GM21423 (cell line): ENCODE data around the gene LCE1A.

Experiments
- ATAC-seq: cut with Tn5 transposase; IDR thresholded peaks from one replicate; pipeline ENCODE4 v1.9.1; 2021; ENCODE audit warnings: mild to moderate bottlenecking, moderate library complexity; ENCODE audit not compliant: unreplicated experiment

LCE1A gene

GRCh38 chr1:152827173-152827572 lies at the start of gene LCE1A:
Gene LCE1A (plus strand): TSS chr1:152827473. CDS start chr1:152827473, 0 bp downstream.
- ATAC-seq, result no peak

GRCh38 chr1:152777510-152778137 lies 49.6 kb upstream of the LCE1A start:
- no peak for ATAC-seq

- ATAC-seq, result no peak
Observed at GRCh38 chr1:152783095-152783494, 44.2 kb upstream of the LCE1A start.

- ATAC-seq, result no peak
Observed at GRCh38 chr1:152786077-152786476, 41.2 kb upstream of the LCE1A start, which contains the start of gene LCE1E. Gene LCE1E (plus strand): TSS chr1:152786257. CDS start chr1:152787300, 1,043 bp downstream.

- no peak for ATAC-seq
Observed at GRCh38 chr1:152795686-152796085, 31.6 kb upstream of the LCE1A start.

- no peak for ATAC-seq
Observed at GRCh38 chr1:152796421-152796820, 30.9 kb upstream of the LCE1A start, which contains the start of gene LCE1D. Gene LCE1D (plus strand): TSS chr1:152796721. CDS start chr1:152797795, 1,074 bp downstream.

GRCh38 chr1:152801333-152801732 lies 25.9 kb upstream of the LCE1A start:
- no peak for ATAC-seq

GRCh38 chr1:152806576-152806975 lies 20.7 kb upstream of the LCE1A start, which contains the start of gene LCE1C:
Gene LCE1C (minus strand): TSS chr1:152806651. CDS start chr1:152805478, 1,173 bp downstream.
- no peak for ATAC-seq

- ATAC-seq, result no peak
Observed at GRCh38 chr1:152811050-152811449, 16.2 kb upstream of the LCE1A start.

- ATAC-seq, result no peak
Observed at GRCh38 chr1:152811671-152812070, 15.6 kb upstream of the LCE1A start, which contains the start of gene LCE1B. Gene LCE1B (plus strand): TSS chr1:152811971. CDS start chr1:152812447, 476 bp downstream.

- no peak for ATAC-seq
Observed at GRCh38 chr1:152817309-152817708, 10.0 kb upstream of the LCE1A start.

- no peak for ATAC-seq
Observed at GRCh38 chr1:152823294-152823693, 4.0 kb upstream of the LCE1A start.

- ATAC-seq, result no peak
Observed at GRCh38 chr1:152824964-152825363, 2.3 kb upstream of the LCE1A start.

GRCh38 chr1:152836870-152837269 lies 9.6 kb downstream of the LCE1A start:
- no peak for ATAC-seq

- no peak for ATAC-seq
Observed at GRCh38 chr1:152842556-152842955, 15.3 kb downstream of the LCE1A start, which contains the start of gene LCE6A. Gene LCE6A (plus strand): TSS chr1:152842856. CDS start chr1:152843521, 665 bp downstream.

GRCh38 chr1:152855661-152856060 lies 28.4 kb downstream of the LCE1A start:
- ATAC-seq, result no peak

- ATAC-seq, result no peak
Observed at GRCh38 chr1:152858062-152858461, 30.8 kb downstream of the LCE1A start.

GRCh38 chr1:152859696-152860095 lies 32.4 kb downstream of the LCE1A start, which contains the start of gene LCE7A:
Gene LCE7A (plus strand): TSS chr1:152859996. CDS start chr1:152860698, 702 bp downstream.
- no peak for ATAC-seq

GRCh38 chr1:152860129-152860528 lies 32.9 kb downstream of the LCE1A start:
- ATAC-seq, result no peak

GRCh38 chr1:152861374-152861773 lies 34.1 kb downstream of the LCE1A start:
- no peak for ATAC-seq

- no peak for ATAC-seq
Observed at GRCh38 chr1:152864443-152864842, 37.2 kb downstream of the LCE1A start.

GRCh38 chr1:152866321-152866720 lies 39.0 kb downstream of the LCE1A start:
- ATAC-seq, result no peak
